A549 (cell line): ENCODE results near the gene IL6R. TPM values are rescaled to one million over a fixed set of nuclear protein-coding genes. Genes with fewer than 3 reads are reported as not detected.

Source experiments
- ATAC-seq, 2 experiments: fragments of 200-7000 bp in 1 of 2; fragments of >200 bp in 1 of 2; cut with Nextera tagmentation in 1 of 2; cut with Tn5 transposase in 1 of 2; 3 replicates each; pipeline versions ENCODE4 v1.8.0 to v1.9.1; 2018 to 2020; ENCODE audit warnings: mild to moderate bottlenecking in 1 of 2, moderate library complexity in 1 of 2
- CTCF ChIA-PET: fragments of 300-600 bp; sonication (Branson Sonifier 250); formaldehyde crosslinking; extraction: SDS; loops from one replicate; lab custom pipeline; 2021; ENCODE audit warnings: antibody characterized with exemption, inconsistent platforms; lab: Yijun Ruan, JAX
- POLR2A ChIA-PET: fragments of 350-600 bp; formaldehyde crosslinking; extraction: SDS; loops from one replicate; lab custom pipeline; 2021; ENCODE audit warnings: antibody characterized with exemption, inconsistent platforms; lab: Yijun Ruan, JAX
- DNase-seq, 2 experiments: peaks; one replicate each; pipeline versions ENCODE4 v3.0.0 to v3.0.0-alpha.2; 2011 to 2016; ENCODE audit warnings: low read depth in 1 of 2, low spot score in 1 of 2
- FAIRE-seq: peaks from 2 replicates; lab custom pipeline; 2011; peaks lifted over from hg19 to GRCh38; lab: Jason Lieb, UNC
- H3K27ac ChIP-seq, 2 experiments: fragments of >200 bp; sonication (Bioruptor Twin); formaldehyde crosslinking; 3 replicates each; pipeline ENCODE4 v1.5.1; 2016 to 2017
- H3K4me1 ChIP-seq: fragments of >200 bp; sonication (Bioruptor Twin); formaldehyde crosslinking; 3 replicates; pipeline ENCODE4 v1.6.1; 2016
- H3K4me2 ChIP-seq: fragments of >200 bp; sonication (Bioruptor Twin); formaldehyde crosslinking; 3 replicates; pipeline ENCODE4 v1.6.1; 2016
- H3K4me3 ChIP-seq: fragments of >200 bp; sonication (Bioruptor Twin); formaldehyde crosslinking; 3 replicates; pipeline ENCODE4 v1.5.1; 2016
- H3K9me3 ChIP-seq: fragments of >200 bp; sonication (Bioruptor Twin); formaldehyde crosslinking; 3 replicates; pipeline ENCODE4 v1.6.1; 2016
- BHLHE40 ChIP-seq: IDR thresholded peaks from 2 replicates; pipeline ENCODE4 v1.6.1; 2012; ENCODE audit warnings: low read depth, low read length, inconsistent platforms
- CBX2 ChIP-seq: fragments of 200-600 bp; sonication (generic); IDR thresholded peaks from 2 replicates; pipeline ENCODE4 v1.6.1; 2016; ENCODE audit warnings: low read depth, mild to moderate bottlenecking, borderline replicate concordance
- EHF ChIP-seq: fragments of 250-450 bp; sonication (Bioruptor Pico); IDR thresholded peaks from 2 replicates; pipeline ENCODE4 v1.5.0; 2020; ENCODE audit warnings: mild to moderate bottlenecking
- ESRRA ChIP-seq: fragments of 150-350 bp; IDR thresholded peaks from 2 replicates; pipeline ENCODE4 v1.6.1; 2014; ENCODE audit warnings: mild to moderate bottlenecking, low read length, borderline replicate concordance
- HDAC2 ChIP-seq: fragments of 200-600 bp; sonication (generic); IDR thresholded peaks from 2 replicates; pipeline ENCODE4 v1.6.1; 2016
- HMGXB4 ChIP-seq: fragments of 250-450 bp; sonication (Bioruptor Pico); IDR thresholded peaks from 2 replicates; pipeline ENCODE4 v1.5.0; 2021; ENCODE audit warnings: mild to moderate bottlenecking, moderate library complexity, borderline replicate concordance
- HOXB5 ChIP-seq: fragments of 250-450 bp; sonication (Bioruptor Pico); IDR thresholded peaks from 2 replicates; pipeline ENCODE4 v1.5.0; 2020; ENCODE audit warnings: mild to moderate bottlenecking, moderate library complexity
- JUN ChIP-seq, 2 experiments: fragments of >200 bp; sonication (Bioruptor Twin); formaldehyde crosslinking; IDR thresholded peaks; 2 replicates in 1 of 2; 3 replicates in 1 of 2; pipeline ENCODE4 v1.6.1; 2016 to 2017
- MAZ ChIP-seq: fragments of 150-350 bp; IDR thresholded peaks from 2 replicates; pipeline ENCODE4 v1.6.1; 2014; ENCODE audit warnings: antibody characterized with exemption, low read depth, low read length, borderline replicate concordance
- MYC ChIP-seq: IDR thresholded peaks from 2 replicates; pipeline ENCODE4 v1.6.1; 2012; ENCODE audit warnings: mild to moderate bottlenecking, inconsistent platforms, low read length, improper control_type of control experiment, borderline replicate concordance
- NFE2L2 ChIP-seq: fragments of 150-350 bp; conservative IDR thresholded peaks from 2 replicates; pipeline ENCODE4 v1.6.1; 2014; ENCODE audit warnings: low read length
- NPAS2 ChIP-seq: fragments of 250-450 bp; sonication (Bioruptor Pico); IDR thresholded peaks from 2 replicates; pipeline ENCODE4 v1.8.0; 2022; ENCODE audit warnings: mild to moderate bottlenecking, moderate library complexity, borderline replicate concordance
- PBX3 ChIP-seq: IDR thresholded peaks from 2 replicates; pipeline ENCODE4 v1.6.1; 2012
- REST ChIP-seq: fragments of 200-600 bp; sonication (generic); IDR thresholded peaks from 2 replicates; pipeline ENCODE4 v1.6.1; 2016; ENCODE audit warnings: antibody characterized with exemption, mild to moderate bottlenecking, moderate library complexity
- SMC3 ChIP-seq: fragments of >200 bp; sonication (Bioruptor Twin); formaldehyde crosslinking; IDR thresholded peaks from 3 replicates; pipeline ENCODE4 v1.6.1; 2018; ENCODE audit warnings: inconsistent platforms
- TFCP2L1 ChIP-seq: fragments of 250-450 bp; sonication (Bioruptor Pico); IDR thresholded peaks from 2 replicates; pipeline ENCODE4 v1.5.0; 2021; ENCODE audit warnings: mild to moderate bottlenecking
- TP53 ChIP-seq: fragments of 250-450 bp; sonication (Bioruptor Pico); IDR thresholded peaks from 2 replicates; pipeline ENCODE4 v1.5.0; 2021; ENCODE audit warnings: mild to moderate bottlenecking, moderate library complexity
- ZFP36 ChIP-seq: fragments of 450-650 bp; IDR thresholded peaks from 2 replicates; pipeline ENCODE4 v1.6.1; 2014; ENCODE audit warnings: borderline replicate concordance; ENCODE audit not compliant: partially characterized antibody
- ZSCAN20 ChIP-seq: fragments of 250-450 bp; sonication (Bioruptor Pico); IDR thresholded peaks from 2 replicates; pipeline ENCODE4 v1.8.0; 2022; ENCODE audit warnings: mild to moderate bottlenecking, moderate library complexity
- WGBS: methylation state at CpG from one replicate; pipeline ENCODE4 v1.1.6; 2017; ENCODE audit errors: missing lambda C conversion rate; 5-methylcytosine and 5-hydroxymethylcytosine counted together
- polyA plus RNA-seq, 4 experiments: library from polyadenylated mRNA; depleted of rRNA in 3 of 4; stranded (reverse); fragments of >200 nt; fragmentation: RNase III in 1 of 4; extraction: RNeasy Plus Mini Kit Qiagen cat#74134 plus additional on column Dnase treatment in 1 of 4; gene quantifications; 2 replicates in 3 of 4; 3 replicates in 1 of 4; pipeline ENCODE4 v1.2.3, GENCODE V29; 2011 to 2017

The IL6R gene
- polyA plus RNA-seq, 2 of the 4 experiments (the other 2 are of a cell fraction) = 2.2 to 2.7 TPM

GRCh38 chr1:154502066-154502743, 97.1 kb downstream of the IL6R start, which contains the start of the genes SHE and TDRD10:
TSS of gene SHE (minus strand) at chr1:154502412. CDS start at chr1:154502026, 386 bp downstream.
TSS of gene TDRD10 (plus strand) at chr1:154502219. CDS start at chr1:154506904, 4,685 bp downstream.
- peak within 1 kb of the TSS; percentile 38 to 73; a peak in 5 of 6 replicates for H3K27ac ChIP-seq
- peaks cover 6% of the 10 kb centered on the region; the same call in 1 of the 3 replicates for H3K4me1 ChIP-seq
- 91% methylated on average over 23 of the region's 90 CpGs for WGBS
- FAIRE-seq (no peak), DNase-seq (no peak), ATAC-seq (no peak; a peak in 1 of 6 replicates)
- ChIA-PET CTCF (interaction anchor here (2.0 kb wide), 1 partner anchor 23 kb away, joined by 6 read pairs; no protein-coding TSS in a partner anchor), POLR2A (no interaction called here)
- peaks cover 2% of the 10 kb centered on the region; the same call in 1 of the 3 replicates for H3K9me3 ChIP-seq
- peak within 1 kb of the TSS; percentile 95 for H3K4me2 ChIP-seq
- TF ChIP-seq NPAS2 (CRISPR knock-in tag) (no peak), EHF (CRISPR knock-in tag) (no peak), ZFP36 (no peak), HOXB5 (CRISPR knock-in tag) (no peak), MYC (no peak), ZSCAN20 (CRISPR knock-in tag) (no peak), NFE2L2 (no peak), CBX2 (no peak), MAZ (no peak), HDAC2 (no peak), TFCP2L1 (no peak), SMC3 (no peak), TP53 (no peak), BHLHE40 (no peak), HMGXB4 (CRISPR knock-in tag) (no peak)
- peak within 1 kb of the TSS; percentile 54 for H3K4me3 ChIP-seq

GRCh38 chr1:154502744-154503115, 97.6 kb downstream of the IL6R start:
- POLR2A ChIA-PET = no interaction called here
- no peak overlapping the region for H3K27ac ChIP-seq
- ATAC-seq = no peak
- H3K4me3 ChIP-seq = no peak overlapping the region
- DNase-seq = no peak
- CTCF ChIA-PET = interaction anchor here (2.0 kb wide), 1 partner anchor 23 kb away, joined by 6 read pairs; no protein-coding TSS in a partner anchor
- TF ChIP-seq REST (no peak), PBX3 (no peak), ESRRA (no peak), CBX2 (no peak), JUN (IDR thresholded peaks at IDR 0.05) (no peak)
- TF ChIP-seq, all 56 proteins: peak for 0
- Histone ChIP-seq H3K4me1 (peaks cover 6% of the 10 kb centered on the region; the same call in 1 of the 3 replicates), H3K9me3 (peaks cover 2% of the 10 kb centered on the region; the same call in 1 of the 3 replicates), H3K4me2 (no peak overlapping the region)
- whole genome bisulfite sequencing = 91% methylated on average over 30 of the region's 43 CpGs
- no peak for FAIRE-seq
